BE2C (cell line): ENCODE data around the gene RNF223.

Experiments
- DNase-seq: peaks from one replicate; pipeline ENCODE4 v3.0.0-alpha.2; 2020
- H3K27me3 ChIP-seq: fragments of 250-450 bp; sonication (Bioruptor Pico); 2 replicates; pipeline ENCODE4 v1.5.1; 2020; ENCODE audit warnings: mild to moderate bottlenecking
- H3K36me3 ChIP-seq: fragments of 250-450 bp; sonication (Bioruptor Pico); 2 replicates; pipeline ENCODE4 v1.5.1; 2020; ENCODE audit warnings: mild to moderate bottlenecking
- H3K4me1 ChIP-seq: fragments of 250-450 bp; sonication (Bioruptor Pico); 2 replicates; pipeline ENCODE4 v1.5.1; 2020
- H3K4me3 ChIP-seq: 2 replicates; pipeline ENCODE4 v1.5.1; 2011; ENCODE audit warnings: low read depth, low read length
- H3K9me3 ChIP-seq: fragments of 250-450 bp; sonication (Bioruptor Pico); 2 replicates; pipeline ENCODE4 v1.5.1; 2020
- CTCF ChIP-seq: IDR thresholded peaks from 2 replicates; pipeline ENCODE4 v1.5.1; 2012; ENCODE audit warnings: mild to moderate bottlenecking, low read depth, low read length

The RNF223 gene

GRCh38 chr1:1055841-1056736 is 18.0 kb downstream of the RNF223 start:
- H3K27me3 ChIP-seq: peaks cover 38% of the 10 kb centered on the region
- no peak for DNase-seq
- H3K36me3 ChIP-seq: no peaks in the 10 kb centered on the region
- TF ChIP-seq CTCF: no peak
- H3K9me3 ChIP-seq: no peaks in the 10 kb centered on the region
- H3K4me1 ChIP-seq: no peaks in the 10 kb centered on the region
- H3K4me3 ChIP-seq: no peak overlapping the region

GRCh38 chr1:1054971-1055370 is 19.1 kb downstream of the RNF223 start:
- H3K36me3 ChIP-seq: no peaks in the 10 kb centered on the region
- no peak overlapping the region for H3K4me3 ChIP-seq
- TF ChIP-seq CTCF: no peak
- H3K9me3 ChIP-seq: no peaks in the 10 kb centered on the region
- H3K4me1 ChIP-seq: peaks cover 6% of the 10 kb centered on the region
- peaks cover 27% of the 10 kb centered on the region for H3K27me3 ChIP-seq
- no peak for DNase-seq

- peaks cover 20% of the 10 kb centered on the region for H3K27me3 ChIP-seq
- peaks cover 6% of the 10 kb centered on the region for H3K4me1 ChIP-seq
- DNase-seq: no peak
- no peak for TF ChIP-seq CTCF
- H3K4me3 ChIP-seq: no peak overlapping the region
- H3K9me3 ChIP-seq: no peaks in the 10 kb centered on the region
- H3K36me3 ChIP-seq: no peaks in the 10 kb centered on the region
Measured at GRCh38 chr1:1054099-1054700, 19.9 kb downstream of the RNF223 start.

- no peak overlapping the region for H3K4me3 ChIP-seq
- DNase-seq: no peak
- H3K27me3 ChIP-seq: peaks cover 16% of the 10 kb centered on the region
- H3K36me3 ChIP-seq: no peaks in the 10 kb centered on the region
- H3K9me3 ChIP-seq: no peaks in the 10 kb centered on the region
- no peak for TF ChIP-seq CTCF
- peaks cover 6% of the 10 kb centered on the region for H3K4me1 ChIP-seq
Measured at GRCh38 chr1:1053682-1054081, 20.4 kb downstream of the RNF223 start.

- Histone ChIP-seq H3K36me3 (no peaks in the 10 kb centered on the region), H3K4me1 (peaks cover 6% of the 10 kb centered on the region), H3K27me3 (peaks cover 9% of the 10 kb centered on the region), H3K9me3 (no peaks in the 10 kb centered on the region), H3K4me3 (no peak overlapping the region)
- no peak for TF ChIP-seq CTCF
- DNase-seq: no peak
Measured at GRCh38 chr1:1053022-1053421, 21.1 kb downstream of the RNF223 start.
